Immature natural killer cell (primary cell): ENCODE results near the gene MAS1L. TPM values are rescaled to one million over a fixed set of nuclear protein-coding genes. Genes with fewer than 3 reads are reported as not detected.

ENCODE experiments used
- DNase-seq, 3 donors: peaks; one replicate each; pipeline ENCODE4 v3.0.0; 2022; ENCODE audit warnings: mixed read lengths in 1 of 3
- H3K27ac Mint-ChIP-seq, 6 donors: one replicate each; pipeline ENCODE4 v1.8.0; 2020; ENCODE audit warnings: mixed read lengths in 6 of 6, mild to moderate bottlenecking in 5 of 6, inconsistent platforms in 4 of 6, moderate library complexity in 3 of 6
- H3K27me3 Mint-ChIP-seq, 3 donors: one replicate each; pipeline ENCODE4 v1.8.0; 2020 to 2021; ENCODE audit warnings: low read depth in 3 of 3, mild to moderate bottlenecking in 3 of 3, mixed read lengths in 3 of 3, moderate library complexity in 3 of 3, inconsistent platforms in 1 of 3
- H3K36me3 Mint-ChIP-seq, 3 donors: one replicate each; pipeline ENCODE4 v1.8.0; 2020; ENCODE audit warnings: mixed read lengths in 3 of 3, inconsistent platforms in 2 of 3, mild to moderate bottlenecking in 2 of 3
- H3K4me1 Mint-ChIP-seq, 2 donors: one replicate each; pipeline ENCODE4 v1.8.0; 2020; ENCODE audit warnings: inconsistent platforms in 2 of 2, mild to moderate bottlenecking in 2 of 2, mixed read lengths in 2 of 2, moderate library complexity in 1 of 2
- H3K4me3 Mint-ChIP-seq, 5 donors: one replicate each; pipeline ENCODE4 v1.8.0; 2020; ENCODE audit warnings: mild to moderate bottlenecking in 5 of 5, mixed read lengths in 5 of 5, inconsistent platforms in 3 of 5, moderate library complexity in 3 of 5
- H3K9me3 Mint-ChIP-seq, 6 donors: one replicate each; pipeline ENCODE4 v1.8.0; 2020; ENCODE audit warnings: mild to moderate bottlenecking in 6 of 6, mixed read lengths in 6 of 6, inconsistent platforms in 4 of 6, moderate library complexity in 3 of 6
- polyA plus RNA-seq, 3 donors: library from polyadenylated mRNA; unstranded; fragments of 300-500 nt; fragmentation: Illumina TruSeq; gene quantifications; one replicate each; pipeline ENCODE4 v1.2.3, GENCODE V29; 2021

MAS1L gene
- polyA plus RNA-seq, 3 donors from 2014 or later: not detected

DNA sequence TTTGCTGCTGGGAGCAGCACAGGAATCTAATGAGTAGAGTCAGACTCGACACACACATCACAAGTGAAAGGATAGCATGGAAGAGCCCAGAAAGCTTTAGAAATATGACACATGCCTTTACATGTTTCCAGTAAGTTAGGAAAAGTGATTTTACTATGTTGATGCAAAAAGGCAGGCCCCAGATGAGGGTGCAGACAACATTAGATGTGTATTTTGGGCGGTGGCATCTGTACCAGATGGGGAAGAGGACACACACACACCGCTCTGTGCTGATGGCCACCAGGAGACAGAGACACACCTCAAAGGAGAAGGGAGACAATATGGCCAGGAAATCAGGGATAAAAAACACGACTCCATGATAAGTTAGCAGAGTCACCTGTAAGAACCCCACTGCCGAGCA, 625 bp downstream of the MAS1L start:
- H3K4me1 Mint-ChIP-seq: no peaks in the 10 kb centered on the region
- no peak overlapping the region for H3K27ac Mint-ChIP-seq
- DNase-seq: no peak
- H3K36me3 Mint-ChIP-seq: no peaks in the 10 kb centered on the region
- no peak overlapping the region for H3K4me3 Mint-ChIP-seq
- H3K9me3 Mint-ChIP-seq: peaks cover 0 to 3% (median 0%) of the 10 kb centered on the region in 6 donors
- H3K27me3 Mint-ChIP-seq: peaks cover 4 to 9% (median 5%) of the 10 kb centered on the region in 3 donors

DNA sequence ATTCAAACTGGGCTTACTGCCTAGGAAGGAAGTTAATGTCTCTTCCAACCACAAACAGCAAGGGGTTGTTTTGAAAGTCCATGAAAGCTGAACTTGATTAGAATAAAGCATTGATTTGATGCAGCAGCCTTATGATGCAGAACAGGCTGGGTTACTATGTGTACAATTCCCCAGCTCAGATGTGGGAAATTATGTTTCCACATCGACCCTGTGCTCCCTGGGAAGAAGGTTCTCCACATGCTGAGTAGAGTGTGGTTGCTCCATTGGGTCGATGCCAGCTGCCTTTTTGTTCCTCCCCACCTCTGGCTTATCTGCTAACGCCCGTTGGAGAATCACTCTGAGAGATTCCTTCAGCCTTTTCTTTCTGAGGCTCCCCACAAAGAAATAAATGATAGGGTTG, 1.2 kb downstream of the MAS1L start:
- Mint-ChIP-seq H3K36me3 (no peaks in the 10 kb centered on the region), H3K27ac (no peak overlapping the region), H3K27me3 (peaks cover 4 to 14% (median 5%) of the 10 kb centered on the region in 3 donors), H3K4me3 (no peak overlapping the region), H3K4me1 (no peaks in the 10 kb centered on the region), H3K9me3 (peaks cover 0 to 3% (median 0%) of the 10 kb centered on the region in 6 donors)
- no peak for DNase-seq

DNA sequence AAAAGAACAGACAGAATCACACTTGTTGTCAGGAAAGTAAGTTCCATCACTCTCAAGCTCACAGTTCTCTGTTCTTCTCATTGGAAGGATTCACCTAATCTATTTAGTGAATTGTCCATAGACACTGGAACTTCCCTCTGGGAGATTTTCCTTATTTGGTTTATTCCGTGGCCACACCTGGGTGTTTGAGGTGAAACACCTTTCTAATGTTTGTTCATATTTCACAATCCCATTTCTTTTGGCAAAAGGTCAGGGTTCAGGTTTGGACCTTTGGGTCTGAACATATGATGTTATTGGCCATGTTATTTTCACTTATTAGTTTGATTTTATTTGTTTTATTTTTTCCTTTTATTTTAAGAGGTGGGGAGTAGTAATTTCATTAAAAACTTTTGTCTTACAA, 4.0 kb downstream of the MAS1L start:
- no peak for DNase-seq
- Mint-ChIP-seq H3K4me3 (no peak overlapping the region), H3K4me1 (no peaks in the 10 kb centered on the region), H3K36me3 (no peaks in the 10 kb centered on the region), H3K9me3 (peaks cover 0 to 3% (median 0%) of the 10 kb centered on the region in 6 donors), H3K27ac (no peak overlapping the region), H3K27me3 (peaks cover 3 to 22% (median 5%) of the 10 kb centered on the region in 3 donors)

DNA sequence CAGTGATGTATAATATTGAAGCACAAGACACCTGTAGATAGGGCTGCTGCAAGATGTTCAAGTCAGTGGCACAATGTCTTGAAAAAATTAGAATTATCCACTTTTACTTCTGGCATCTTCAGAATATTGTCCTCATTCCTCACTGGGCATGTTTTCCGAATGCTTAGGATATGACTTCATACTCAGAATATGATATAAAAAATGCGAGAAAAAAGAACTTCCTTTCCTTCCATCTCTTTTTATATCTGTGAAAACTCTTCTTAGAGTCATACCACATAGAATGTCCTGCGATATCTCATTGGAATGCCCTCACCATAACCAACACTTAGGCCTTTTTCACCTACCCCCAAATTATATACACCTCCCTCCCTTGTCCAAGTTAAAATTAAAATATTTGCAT, 4.6 kb downstream of the MAS1L start:
- no peaks in the 10 kb centered on the region for H3K36me3 Mint-ChIP-seq
- peaks cover 0 to 3% (median 0%) of the 10 kb centered on the region in 6 donors for H3K9me3 Mint-ChIP-seq
- no peak overlapping the region for H3K4me3 Mint-ChIP-seq
- H3K27me3 Mint-ChIP-seq: peaks cover 3 to 22% (median 6%) of the 10 kb centered on the region in 3 donors
- H3K4me1 Mint-ChIP-seq: no peaks in the 10 kb centered on the region
- no peak overlapping the region for H3K27ac Mint-ChIP-seq
- DNase-seq: no peak

DNA sequence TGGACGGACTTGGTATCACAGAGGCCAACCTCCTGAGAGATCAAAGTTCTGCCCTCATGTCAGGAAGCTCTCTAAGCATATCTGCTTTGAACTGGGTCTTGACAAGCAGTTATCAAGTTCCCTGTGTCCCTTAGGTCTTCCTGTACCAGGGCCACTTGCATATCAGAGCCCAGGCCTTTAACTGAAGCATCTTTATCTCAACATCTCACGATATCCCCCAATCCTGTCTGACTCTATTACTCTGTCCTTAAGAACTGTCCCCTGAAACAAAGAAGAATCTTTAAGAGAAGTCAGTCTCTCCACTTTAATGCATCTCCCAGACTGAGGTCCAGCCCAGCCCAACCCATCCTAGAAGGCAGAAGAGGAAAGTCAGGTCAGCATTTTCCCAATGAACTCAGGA, 8.2 kb downstream of the MAS1L start:
- no peak overlapping the region for H3K4me3 Mint-ChIP-seq
- no peaks in the 10 kb centered on the region for H3K4me1 Mint-ChIP-seq

DNA sequence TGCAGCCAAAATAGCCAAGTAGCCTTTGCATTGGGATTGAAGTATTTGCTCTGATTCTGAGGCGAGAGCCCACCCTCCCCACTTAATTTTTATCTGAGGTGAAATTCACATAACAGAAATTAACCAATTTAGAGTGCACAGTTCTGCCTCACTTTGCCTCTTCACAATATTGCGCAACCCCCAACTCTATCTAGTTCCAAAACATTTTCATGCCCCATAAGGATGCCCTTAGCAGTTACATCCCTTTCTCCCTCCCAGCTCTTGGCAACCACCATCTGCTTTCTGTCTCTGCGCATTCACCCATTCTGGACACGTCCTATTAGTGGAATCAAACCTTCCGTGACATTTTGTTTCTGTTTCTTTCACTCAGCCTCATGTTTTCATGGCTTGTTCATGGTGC, 9.0 kb downstream of the MAS1L start:
- Mint-ChIP-seq H3K4me1 (no peaks in the 10 kb centered on the region), H3K36me3 (no peaks in the 10 kb centered on the region), H3K27ac (no peak overlapping the region), H3K4me3 (no peak overlapping the region), H3K27me3 (peaks cover 0 to 19% (median 2%) of the 10 kb centered on the region in 3 donors), H3K9me3 (peaks cover 0 to 3% (median 0%) of the 10 kb centered on the region in 6 donors)
- no peak for DNase-seq

More for the DNA sequence above, 8.2 kb downstream of the MAS1L start:
- Mint-ChIP-seq H3K36me3 (no peaks in the 10 kb centered on the region), H3K27ac (no peak overlapping the region), H3K27me3 (peaks cover 0 to 19% (median 2%) of the 10 kb centered on the region in 3 donors), H3K9me3 (peaks cover 0 to 3% (median 0%) of the 10 kb centered on the region in 6 donors)
- DNase-seq: no peak

DNA sequence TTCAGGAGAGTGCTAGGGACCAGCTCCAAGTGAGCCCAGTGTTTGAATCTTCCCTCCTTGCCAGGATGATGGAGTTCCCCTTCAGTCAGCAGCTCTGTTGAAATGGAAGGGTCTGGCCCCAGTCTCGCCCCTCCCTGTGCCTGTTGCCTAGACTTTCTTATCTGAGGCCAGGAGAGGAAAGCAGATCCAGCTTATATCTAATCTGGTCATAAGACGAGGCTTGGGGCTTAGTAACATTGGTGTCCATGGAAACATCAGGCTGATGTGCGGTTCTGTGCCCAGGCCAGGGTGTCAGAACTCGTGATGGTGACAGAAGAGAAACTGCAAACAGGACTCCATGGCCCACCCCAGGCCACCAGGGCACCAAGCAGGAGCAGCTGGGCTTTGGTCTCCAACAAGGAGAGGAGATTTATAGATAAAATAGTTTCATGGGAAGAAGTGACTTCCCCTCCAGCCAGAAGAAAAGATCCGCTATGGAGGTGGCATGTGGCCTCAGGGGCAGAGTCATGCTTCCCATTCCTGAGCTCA, 9.8 kb downstream of the MAS1L start:
- Mint-ChIP-seq H3K4me1 (no peaks in the 10 kb centered on the region), H3K9me3 (peaks cover 0 to 3% (median 0%) of the 10 kb centered on the region in 6 donors), H3K36me3 (no peaks in the 10 kb centered on the region), H3K27ac (no peak overlapping the region), H3K27me3 (peaks cover 0 to 19% (median 2%) of the 10 kb centered on the region in 3 donors), H3K4me3 (no peak overlapping the region)
- no peak for DNase-seq

DNA sequence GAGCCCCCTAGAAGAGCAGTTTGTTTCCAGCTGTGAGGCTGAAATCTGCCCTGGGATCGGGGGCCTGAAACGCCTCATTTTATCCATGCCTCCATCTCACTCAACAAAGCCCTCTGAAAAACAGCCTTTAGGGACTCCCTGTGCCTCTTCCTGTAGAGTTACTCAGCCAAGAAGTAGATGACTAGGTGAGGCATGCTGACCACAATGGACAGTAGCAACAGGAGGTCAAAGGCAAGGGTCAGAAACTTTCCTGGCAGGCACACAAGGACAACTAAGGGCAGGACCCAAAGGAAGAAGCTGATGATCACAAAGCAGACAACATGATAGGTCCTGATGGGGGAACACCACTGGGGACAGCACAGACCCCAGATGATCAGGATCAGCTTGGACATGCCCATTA, 12.8 kb downstream of the MAS1L start:
- Mint-ChIP-seq H3K9me3 (peaks cover 0 to 3% (median 0%) of the 10 kb centered on the region in 6 donors), H3K4me1 (no peaks in the 10 kb centered on the region), H3K4me3 (no peak overlapping the region), H3K36me3 (no peaks in the 10 kb centered on the region), H3K27me3 (peaks cover under 1 to 2% (median 1%) of the 10 kb centered on the region in 3 donors), H3K27ac (no peak overlapping the region)
- no peak for DNase-seq

DNA sequence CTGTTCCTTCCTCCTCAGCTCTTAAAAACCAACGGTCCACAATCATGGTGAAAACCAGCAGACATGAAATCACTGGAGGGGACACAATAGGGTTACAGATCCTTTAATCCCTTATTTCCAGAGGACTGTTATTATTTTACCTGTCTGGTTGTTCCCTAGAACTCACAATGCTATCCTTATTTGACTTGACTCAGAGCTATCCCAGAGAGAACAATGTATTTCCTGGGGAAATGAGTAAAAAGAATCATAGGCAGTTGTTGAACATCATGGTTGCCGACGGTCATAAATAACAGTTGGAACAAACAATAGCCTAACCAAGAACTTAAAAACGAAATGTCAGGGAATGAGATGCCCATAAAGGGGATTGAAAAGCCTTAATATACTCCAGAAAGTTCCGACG, 21.5 kb downstream of the MAS1L start:
- Mint-ChIP-seq H3K27ac (no peak overlapping the region), H3K4me1 (no peaks in the 10 kb centered on the region), H3K27me3 (peaks cover 0 to 7% (median 2%) of the 10 kb centered on the region in 3 donors), H3K36me3 (no peaks in the 10 kb centered on the region), H3K4me3 (no peak overlapping the region), H3K9me3 (no peaks in the 10 kb centered on the region)
- no peak for DNase-seq

DNA sequence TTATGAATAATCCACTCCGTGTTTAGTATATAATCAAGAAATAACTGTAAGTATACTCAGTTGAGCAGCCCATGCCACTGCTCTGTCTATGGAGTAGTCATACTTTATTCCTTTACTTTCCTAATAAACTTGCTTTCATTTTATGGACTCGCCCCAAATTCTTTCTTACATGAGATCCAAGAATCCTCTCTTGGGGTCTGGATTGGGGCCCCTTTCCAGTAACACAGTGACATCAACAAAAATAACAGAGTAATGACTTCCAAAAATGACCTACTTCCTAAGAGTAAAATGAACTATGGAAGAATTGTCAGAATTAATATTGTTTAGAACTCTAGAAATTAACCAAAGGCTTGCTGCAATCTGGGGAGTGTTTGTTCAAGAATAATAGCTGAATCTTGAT, 22.0 kb downstream of the MAS1L start:
- no peaks in the 10 kb centered on the region for H3K4me1 Mint-ChIP-seq
- DNase-seq: no peak
- H3K27me3 Mint-ChIP-seq: peaks cover 0 to 7% (median 2%) of the 10 kb centered on the region in 3 donors
- H3K27ac Mint-ChIP-seq: no peak overlapping the region
- H3K9me3 Mint-ChIP-seq: no peaks in the 10 kb centered on the region
- no peak overlapping the region for H3K4me3 Mint-ChIP-seq
- no peaks in the 10 kb centered on the region for H3K36me3 Mint-ChIP-seq

DNA sequence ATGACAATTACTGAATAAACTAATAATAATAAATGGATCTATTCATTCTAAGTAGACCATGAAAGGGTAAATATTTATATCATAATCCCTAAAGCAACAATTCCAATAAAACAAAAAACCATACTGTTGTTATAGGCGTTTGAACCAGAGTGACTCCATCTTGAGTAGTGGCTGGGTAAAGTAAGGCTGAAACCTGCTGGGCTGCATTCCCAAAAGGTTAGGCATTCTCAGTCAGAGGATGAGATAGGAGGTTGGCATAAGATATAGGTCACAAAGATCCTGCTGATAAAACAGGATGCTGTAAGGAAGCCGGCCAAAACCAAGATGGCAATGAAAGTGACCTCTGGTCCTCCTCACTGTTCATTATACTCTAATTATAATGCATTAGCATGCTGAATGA, 22.5 kb downstream of the MAS1L start:
- no peaks in the 10 kb centered on the region for H3K9me3 Mint-ChIP-seq
- DNase-seq: no peak
- H3K27me3 Mint-ChIP-seq: peaks cover 0 to 7% (median 2%) of the 10 kb centered on the region in 3 donors
- H3K4me1 Mint-ChIP-seq: no peaks in the 10 kb centered on the region
- no peak overlapping the region for H3K4me3 Mint-ChIP-seq
- H3K27ac Mint-ChIP-seq: no peak overlapping the region
- H3K36me3 Mint-ChIP-seq: no peaks in the 10 kb centered on the region

DNA sequence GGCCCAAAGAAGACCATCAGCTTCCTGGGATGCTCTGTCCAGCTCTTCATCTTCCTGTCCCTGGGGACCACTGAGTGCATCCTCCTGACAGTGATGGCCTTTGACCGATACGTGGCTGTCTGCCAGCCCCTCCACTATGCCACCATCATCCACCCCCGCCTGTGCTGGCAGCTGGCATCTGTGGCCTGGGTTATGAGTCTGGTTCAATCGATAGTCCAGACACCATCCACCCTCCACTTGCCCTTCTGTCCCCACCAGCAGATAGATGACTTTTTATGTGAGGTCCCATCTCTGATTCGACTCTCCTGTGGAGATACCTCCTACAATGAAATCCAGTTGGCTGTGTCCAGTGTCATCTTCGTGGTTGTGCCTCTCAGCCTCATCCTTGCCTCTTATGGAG, 25.7 kb downstream of the MAS1L start:
- no peak for DNase-seq
- no peaks in the 10 kb centered on the region for H3K4me1 Mint-ChIP-seq
- H3K27ac Mint-ChIP-seq: no peak overlapping the region
- H3K27me3 Mint-ChIP-seq: peaks cover 0 to 5% (median 5%) of the 10 kb centered on the region in 3 donors
- no peaks in the 10 kb centered on the region for H3K9me3 Mint-ChIP-seq
- H3K4me3 Mint-ChIP-seq: no peak overlapping the region
- H3K36me3 Mint-ChIP-seq: no peaks in the 10 kb centered on the region

DNA sequence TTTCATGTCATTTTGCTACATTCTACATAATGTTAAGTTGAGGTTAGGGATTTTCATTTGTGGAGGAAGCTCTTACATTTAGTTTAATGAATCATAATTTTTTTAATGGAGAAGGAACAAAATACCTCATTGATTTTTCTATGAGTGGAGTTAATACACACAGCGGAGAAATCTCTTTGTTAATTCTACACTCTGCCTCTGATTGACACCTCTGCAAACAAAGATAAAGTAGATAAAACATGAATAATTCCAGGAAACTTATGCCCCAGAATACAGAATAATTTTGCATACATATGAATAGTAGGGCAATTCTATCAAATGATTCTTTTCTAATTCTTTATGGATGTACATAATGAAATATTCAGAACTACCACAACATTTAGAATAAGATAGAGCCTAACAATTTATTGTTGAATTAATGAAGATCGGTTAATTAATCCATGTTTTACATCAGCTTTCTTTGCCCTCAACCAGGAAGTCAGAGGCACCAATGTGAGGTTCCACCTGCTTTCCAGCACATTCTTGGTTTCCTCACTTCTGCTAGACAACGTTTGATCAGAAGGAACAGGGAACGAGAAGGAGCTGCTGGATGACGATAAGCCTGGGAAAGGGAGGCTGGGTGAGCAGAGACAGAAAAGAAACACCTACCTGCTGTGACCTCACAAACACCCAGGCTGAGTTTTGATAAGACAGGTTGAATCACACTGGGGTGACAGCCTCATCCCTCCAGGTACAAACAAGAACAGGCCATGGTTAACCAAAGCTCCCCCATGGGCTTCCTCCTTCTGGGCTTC, 26.5 kb downstream of the MAS1L start:
- Mint-ChIP-seq H3K36me3 (no peaks in the 10 kb centered on the region), H3K27me3 (peaks cover 0 to 5% (median 5%) of the 10 kb centered on the region in 3 donors), H3K9me3 (no peaks in the 10 kb centered on the region), H3K4me3 (no peak overlapping the region), H3K4me1 (no peaks in the 10 kb centered on the region), H3K27ac (no peak overlapping the region)
- no peak for DNase-seq

DNA sequence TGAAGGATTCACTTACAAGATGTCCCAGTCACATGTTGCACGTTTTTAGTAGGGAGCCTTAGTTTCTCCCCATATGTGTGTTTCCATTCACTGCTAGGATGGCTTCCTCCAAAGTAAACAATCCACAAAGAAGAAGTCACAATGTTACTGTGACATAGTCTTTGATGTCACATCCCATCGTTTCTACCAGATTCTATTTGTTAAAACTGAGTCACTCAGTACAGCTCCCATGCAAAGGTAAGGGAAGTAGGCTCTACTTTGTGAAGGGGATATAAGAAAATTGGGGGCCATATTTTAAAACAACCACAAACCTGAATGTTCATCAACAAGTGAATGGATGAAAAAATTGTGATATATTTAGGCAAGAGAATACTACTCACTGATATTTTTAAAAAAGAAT, 30.8 kb downstream of the MAS1L start, which contains the start of the genes OR11A1 and OR2H1:
OR11A1 (minus strand) TSS at position 101 of the 400 bp plus-strand sequence. CDS start 29,430 bp downstream, outside the sequence.
OR2H1 (plus strand) TSS at position 185 of the 400 bp plus-strand sequence. CDS start 4,615 bp downstream, outside the sequence.
- Mint-ChIP-seq H3K4me3 (no peak within 1 kb of the TSS), H3K4me1 (no peaks in the 10 kb centered on the region), H3K36me3 (no peaks in the 10 kb centered on the region), H3K9me3 (no peaks in the 10 kb centered on the region), H3K27ac (no peak within 1 kb of the TSS), H3K27me3 (peaks cover 0 to 5% (median 3%) of the 10 kb centered on the region in 3 donors)
- DNase-seq: no peak
